ENCODE measurements around the gene TMEM233. TPM values are rescaled to one million over a fixed set of nuclear protein-coding genes. Genes with fewer than 3 reads are reported as not detected.

The TMEM233 gene
- total RNA-seq, 4 donors from 2014 or later, result 0.13 to 0.19 (median 0.15) TPM; not detected in 1

DNA sequence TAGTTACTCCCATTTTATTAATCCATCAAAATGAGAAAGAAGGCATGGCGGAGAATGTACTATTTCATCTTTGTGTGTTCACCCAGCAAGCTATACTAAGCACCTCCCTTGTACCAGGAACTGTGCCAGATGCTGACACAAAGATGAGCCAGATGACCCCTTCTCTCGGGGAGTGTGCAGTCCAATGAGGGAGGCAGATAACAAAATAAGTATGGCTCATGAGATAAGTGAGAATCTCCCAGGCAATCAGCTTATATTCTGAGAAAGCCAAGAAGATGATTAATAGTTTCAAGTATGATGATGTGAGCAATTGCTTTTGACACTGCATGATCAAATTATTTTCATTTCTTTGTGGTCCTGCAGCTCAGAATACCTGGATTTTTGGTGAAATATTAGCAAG lies 1.3 kb upstream of the TMEM233 start:
- 51 to 73% methylated on average over 2 of the region's 2 CpGs for WGBS, 2 donors
- no peaks in the 10 kb centered on the region for H3K36me3 ChIP-seq
- no peak overlapping the region for H3K27ac ChIP-seq
- no peak for DNase-seq
- peaks cover 0 to 59% (median 5%) of the 10 kb centered on the region in 4 donors for H3K27me3 ChIP-seq
- TF ChIP-seq, protein P1, sequence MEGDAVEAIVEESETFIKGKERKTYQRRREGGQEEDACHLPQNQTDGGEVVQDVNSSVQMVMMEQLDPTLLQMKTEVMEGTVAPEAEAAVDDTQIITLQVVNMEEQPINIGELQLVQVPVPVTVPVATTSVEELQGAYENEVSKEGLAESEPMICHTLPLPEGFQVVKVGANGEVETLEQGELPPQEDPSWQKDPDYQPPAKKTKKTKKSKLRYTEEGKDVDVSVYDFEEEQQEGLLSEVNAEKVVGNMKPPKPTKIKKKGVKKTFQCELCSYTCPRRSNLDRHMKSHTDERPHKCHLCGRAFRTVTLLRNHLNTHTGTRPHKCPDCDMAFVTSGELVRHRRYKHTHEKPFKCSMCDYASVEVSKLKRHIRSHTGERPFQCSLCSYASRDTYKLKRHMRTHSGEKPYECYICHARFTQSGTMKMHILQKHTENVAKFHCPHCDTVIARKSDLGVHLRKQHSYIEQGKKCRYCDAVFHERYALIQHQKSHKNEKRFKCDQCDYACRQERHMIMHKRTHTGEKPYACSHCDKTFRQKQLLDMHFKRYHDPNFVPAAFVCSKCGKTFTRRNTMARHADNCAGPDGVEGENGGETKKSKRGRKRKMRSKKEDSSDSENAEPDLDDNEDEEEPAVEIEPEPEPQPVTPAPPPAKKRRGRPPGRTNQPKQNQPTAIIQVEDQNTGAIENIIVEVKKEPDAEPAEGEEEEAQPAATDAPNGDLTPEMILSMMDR (IDR thresholded peaks at IDR 0.05), result no peak
- no peak for TF ChIP-seq POLR2A (IDR thresholded peaks at IDR 0.05)
- H3K4me1 ChIP-seq, result peaks cover 0 to 12% (median 0%) of the 10 kb centered on the region in 3 donors
- intact Hi-C loops (cut with DNase I), result no loop called here
- H3K4me3 ChIP-seq, result no peak overlapping the region
- H3K9me3 ChIP-seq, result no peaks in the 10 kb centered on the region

DNA sequence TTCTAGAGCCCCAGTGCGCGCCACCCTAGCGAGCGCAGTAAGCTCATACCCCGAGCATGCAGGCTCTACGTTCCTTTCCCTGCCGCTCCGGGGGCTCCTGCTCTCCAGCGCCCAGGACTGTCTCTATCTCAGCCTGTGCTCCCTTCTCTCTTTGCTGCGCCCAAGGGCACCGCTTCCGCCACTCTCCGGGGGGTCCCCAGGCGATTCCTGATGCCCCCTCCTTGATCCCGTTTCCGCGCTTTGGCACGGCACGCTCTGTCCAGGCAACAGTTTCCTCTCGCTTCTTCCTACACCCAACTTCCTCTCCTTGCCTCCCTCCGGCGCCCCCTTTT lies 791 bp downstream of the TMEM233 start:
- no peak overlapping the region for H3K27ac ChIP-seq
- H3K9me3 ChIP-seq, result no peaks in the 10 kb centered on the region
- H3K4me1 ChIP-seq, result peaks cover 0 to 12% (median 0%) of the 10 kb centered on the region in 3 donors
- H3K36me3 ChIP-seq, result no peaks in the 10 kb centered on the region
- DNase-seq, result no peak
- intact Hi-C loops (cut with DNase I), result no loop called here
- WGBS, 2 donors, result 3 to 7% methylated on average over 22 of the region's 22 CpGs
- peaks cover 0 to 73% (median 5%) of the 10 kb centered on the region in 4 donors for H3K27me3 ChIP-seq
- H3K4me3 ChIP-seq, result peak overlapping the region in 3 of 4 donors; percentile 7 to 53 (median 35)
- TF ChIP-seq, protein P1 (IDR thresholded peaks at IDR 0.05), result no peak
- no peak for TF ChIP-seq POLR2A (IDR thresholded peaks at IDR 0.05)

DNA sequence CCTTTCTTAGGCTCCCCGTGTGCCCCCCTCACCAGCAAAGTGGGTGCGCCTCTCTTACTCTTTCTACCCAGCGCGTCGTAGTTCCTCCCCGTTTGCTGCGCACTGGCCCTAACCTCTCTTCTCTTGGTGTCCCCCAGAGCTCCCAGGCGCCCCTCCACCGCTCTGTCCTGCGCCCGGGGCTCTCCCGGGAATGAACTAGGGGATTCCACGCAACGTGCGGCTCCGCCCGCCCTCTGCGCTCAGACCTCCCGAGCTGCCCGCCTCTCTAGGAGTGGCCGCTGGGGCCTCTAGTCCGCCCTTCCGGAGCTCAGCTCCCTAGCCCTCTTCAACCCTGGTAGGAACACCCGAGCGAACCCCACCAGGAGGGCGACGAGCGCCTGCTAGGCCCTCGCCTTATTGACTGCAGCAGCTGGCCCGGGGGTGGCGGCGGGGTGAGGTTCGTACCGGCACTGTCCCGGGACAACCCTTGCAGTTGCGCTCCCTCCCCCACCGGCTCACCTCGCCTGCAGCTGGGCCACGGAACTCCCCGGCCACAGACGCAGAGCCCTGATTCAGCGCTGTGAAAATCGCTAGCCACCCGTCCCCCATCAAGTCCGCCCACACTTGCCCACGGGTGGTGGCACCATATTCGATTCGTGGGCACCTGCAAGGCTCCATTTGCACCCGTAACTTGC lies 1.3 kb downstream of the TMEM233 start:
- H3K4me3 ChIP-seq, result peak overlapping the region in 3 of 4 donors; percentile 7 to 53 (median 35)
- 6 to 8% methylated on average over 23 to 26 of the region's 49 CpGs for WGBS, 2 donors
- peaks cover 0 to 73% (median 5%) of the 10 kb centered on the region in 4 donors for H3K27me3 ChIP-seq
- TF ChIP-seq POLR2A (IDR thresholded peaks at IDR 0.05), result no peak
- TF ChIP-seq, protein P1 (IDR thresholded peaks at IDR 0.05), result no peak
- H3K4me1 ChIP-seq, result peaks cover 0 to 12% (median 0%) of the 10 kb centered on the region in 3 donors
- intact Hi-C loops (cut with DNase I), result no loop called here
- DNase-seq, result no peak
- H3K27ac ChIP-seq, result peak overlapping the region in 2 of 4 donors; percentile 25 to 39
- H3K36me3 ChIP-seq, result no peaks in the 10 kb centered on the region
- no peaks in the 10 kb centered on the region for H3K9me3 ChIP-seq

GRCh38 chr12:119598159-119598558 lies 4.6 kb downstream of the TMEM233 start:
- Histone ChIP-seq H3K4me1 (peaks cover 0 to 12% (median 0%) of the 10 kb centered on the region in 3 donors), H3K27me3 (peaks cover 0 to 55% (median 5%) of the 10 kb centered on the region in 4 donors), H3K36me3 (no peaks in the 10 kb centered on the region), H3K9me3 (no peaks in the 10 kb centered on the region), H3K4me3 (no peak overlapping the region), H3K27ac (no peak overlapping the region)
- no peak for DNase-seq
- TF ChIP-seq, protein P1 (IDR thresholded peaks at IDR 0.05), result no peak
- no peak for TF ChIP-seq POLR2A (IDR thresholded peaks at IDR 0.05)
- WGBS, 2 donors, result 27 to 33% methylated on average over 1 of the region's 1 CpG
- intact Hi-C loops (cut with DNase I), result no loop called here

DNA sequence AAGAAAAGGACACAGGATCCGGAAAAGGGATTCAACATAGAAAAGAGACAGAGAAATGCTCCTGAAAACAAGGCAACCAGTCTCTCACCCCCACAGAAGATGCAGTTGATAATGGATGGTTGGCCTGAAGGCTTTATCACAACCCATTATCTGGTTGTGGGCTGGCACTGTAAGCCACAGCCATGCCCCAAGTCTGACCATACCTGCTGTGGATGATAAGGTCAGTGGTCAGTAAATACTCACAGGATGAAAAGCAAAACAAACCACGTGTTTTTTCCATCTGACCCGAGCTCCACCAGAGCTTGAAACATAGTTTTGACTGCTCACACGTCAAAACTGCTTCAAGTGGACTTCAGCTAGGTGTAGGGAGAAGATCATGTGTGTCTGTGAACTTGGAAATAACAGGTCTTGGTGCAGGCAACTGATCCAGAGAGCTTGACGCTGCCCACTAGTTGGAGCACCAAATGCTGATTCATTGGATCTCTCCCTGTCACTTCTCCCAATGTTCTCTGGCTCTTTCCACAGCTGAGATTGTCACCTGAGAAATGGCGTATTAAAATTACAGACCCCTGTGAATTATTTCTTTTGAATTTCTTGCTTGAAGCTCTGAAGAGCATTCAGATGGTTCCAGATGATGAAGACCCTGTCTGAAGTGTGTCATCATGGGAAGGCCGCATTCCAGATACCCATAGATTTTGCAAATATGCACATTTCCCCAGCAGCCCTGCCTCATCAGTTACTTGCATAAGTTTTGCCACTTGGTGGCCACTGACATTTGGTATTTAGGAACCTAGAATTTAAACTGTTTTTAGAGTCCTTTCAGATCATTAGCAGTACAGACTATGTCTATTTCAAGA lies 8.5 kb downstream of the TMEM233 start:
- Histone ChIP-seq H3K27ac (no peak overlapping the region), H3K4me1 (no peaks in the 10 kb centered on the region), H3K36me3 (no peaks in the 10 kb centered on the region), H3K9me3 (no peaks in the 10 kb centered on the region), H3K27me3 (peaks cover 0 to 15% (median 0%) of the 10 kb centered on the region in 4 donors), H3K4me3 (no peak overlapping the region)
- intact Hi-C loops (cut with DNase I), result no loop called here
- DNase-seq, result no peak
- 42 to 63% methylated on average over 7 of the region's 7 CpGs for WGBS, 2 donors
- TF ChIP-seq, protein P1 (IDR thresholded peaks at IDR 0.05), result no peak
- no peak for TF ChIP-seq POLR2A (IDR thresholded peaks at IDR 0.05)

Data from esophagus squamous epithelium (tissue), 5 donors.